ACC112 (cell line): Measurements from ENCODE around the gene COPZ1.
"Not testable (repeated sequence)": the region's sequence is repeated elsewhere in the genome, so short reads cannot be mapped to it uniquely, and the experiment has no call there.

ENCODE experiments used
- H2AFZ ChIP-seq: fragments of 200-600 bp; sonication (generic); one replicate; pipeline ENCODE4 v1.6.0; 2017; ENCODE audit warnings: antibody characterized with exemption, low read length; ENCODE audit not compliant: unreplicated experiment
- H3K27ac ChIP-seq: fragments of 200-600 bp; sonication (generic); 2 replicates; pipeline ENCODE4 v1.5.1; 2014; ENCODE audit warnings: low read depth, mild to moderate bottlenecking, antibody characterized with exemption, low read length, moderate library complexity
- H3K27me3 ChIP-seq: fragments of 200-600 bp; sonication (generic); 2 replicates; pipeline ENCODE4 v1.6.1; 2014; ENCODE audit warnings: mild to moderate bottlenecking, antibody characterized with exemption, low read length, moderate library complexity, mixed read lengths; ENCODE audit not compliant: insufficient read depth
- H3K36me3 ChIP-seq: fragments of 200-600 bp; sonication (generic); 2 replicates; pipeline ENCODE4 v1.6.1; 2016; ENCODE audit warnings: mild to moderate bottlenecking, antibody characterized with exemption, low read length, moderate library complexity, mixed read lengths; ENCODE audit not compliant: insufficient read depth
- H3K4me1 ChIP-seq: fragments of 200-600 bp; sonication (generic); one replicate; pipeline ENCODE4 v1.6.1; 2016; ENCODE audit warnings: low read length, mixed read lengths; ENCODE audit not compliant: insufficient read depth, unreplicated experiment, control insufficient read depth
- H3K4me3 ChIP-seq: fragments of 200-600 bp; sonication (generic); 2 replicates; pipeline ENCODE4 v1.5.1; 2014; ENCODE audit warnings: mild to moderate bottlenecking, low read depth, low read length
- H3K79me2 ChIP-seq: fragments of 200-600 bp; sonication (generic); one replicate; pipeline ENCODE4 v1.6.0; 2016; ENCODE audit warnings: low read length; ENCODE audit not compliant: control insufficient read depth, unreplicated experiment, insufficient read depth

COPZ1 gene

GRCh38 chr12:54324617-54325441, at the start of gene COPZ1:
TSS of gene COPZ1 (plus strand) at chr12:54325131. CDS start at chr12:54325164, 33 bp downstream.
- H3K27me3 ChIP-seq: no peaks in the 10 kb centered on the region
- H3K4me1 ChIP-seq: peaks cover 25% of the 10 kb centered on the region
- peak within 1 kb of the TSS; percentile 84 for H2AFZ ChIP-seq
- peak within 1 kb of the TSS; percentile 91 for H3K4me3 ChIP-seq
- peaks cover 36% of the 10 kb centered on the region for H3K79me2 ChIP-seq
- H3K36me3 ChIP-seq: no peaks in the 10 kb centered on the region
- H3K27ac ChIP-seq: peak within 1 kb of the TSS; percentile 83

DNA sequence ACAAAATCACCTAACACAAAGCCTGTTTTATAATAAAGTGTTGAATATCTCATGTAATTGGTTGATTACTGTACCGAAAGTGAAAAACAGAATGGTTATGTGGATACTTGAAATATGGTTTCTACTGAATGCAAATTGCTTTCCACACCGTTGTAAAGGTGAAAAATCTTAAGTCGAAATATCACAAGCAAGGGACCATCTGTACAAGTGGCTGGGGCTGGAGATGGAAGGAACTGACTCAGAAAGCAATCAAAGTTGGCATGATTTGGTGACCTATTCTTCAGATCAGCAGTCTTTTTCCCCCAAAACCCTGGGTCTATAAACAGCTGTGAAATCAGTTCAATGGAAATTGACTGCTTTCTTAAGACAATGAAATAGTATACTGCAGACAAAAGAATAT, 48.6 kb upstream of the COPZ1 start:
- Histone ChIP-seq H3K27me3 (no peaks in the 10 kb centered on the region), H2AFZ (no peak overlapping the region), H3K79me2 (peaks cover 81% of the 10 kb centered on the region), H3K36me3 (peaks cover 19% of the 10 kb centered on the region), H3K4me3 (no peak overlapping the region), H3K27ac (no peak overlapping the region), H3K4me1 (peaks cover 17% of the 10 kb centered on the region)

DNA sequence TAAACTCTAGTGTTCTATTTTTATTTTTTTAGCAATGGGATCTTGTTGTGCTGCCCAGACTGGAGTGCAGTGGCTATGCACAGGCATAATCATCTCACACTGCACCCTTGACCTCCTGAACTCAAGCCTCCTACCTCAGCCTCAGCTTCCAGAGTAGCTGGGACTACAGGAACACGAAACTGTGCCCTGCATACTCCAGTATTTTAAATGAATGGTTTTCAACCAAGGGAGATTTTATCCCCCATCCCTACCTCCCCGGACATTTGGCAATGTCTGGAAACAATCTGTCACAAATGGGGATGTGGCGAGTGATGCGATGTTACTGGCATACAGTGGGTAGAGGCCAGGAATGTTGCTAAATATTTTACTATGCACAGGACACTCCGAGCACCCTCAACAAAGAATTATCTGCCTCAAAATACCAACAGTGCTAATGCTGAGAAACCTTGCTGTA, 47.1 kb upstream of the COPZ1 start:
- Histone ChIP-seq H3K4me1 (peaks cover 24% of the 10 kb centered on the region), H3K4me3 (peak overlapping the region; percentile 93), H3K27me3 (no peaks in the 10 kb centered on the region), H3K27ac (peak overlapping the region; percentile 83), H2AFZ (no peak overlapping the region), H3K79me2 (peaks cover 85% of the 10 kb centered on the region), H3K36me3 (peaks cover 31% of the 10 kb centered on the region)

- H3K27ac ChIP-seq: peak overlapping the region; percentile 83
- H2AFZ ChIP-seq: no peak overlapping the region
- H3K36me3 ChIP-seq: peaks cover 35% of the 10 kb centered on the region
- peaks cover 85% of the 10 kb centered on the region for H3K79me2 ChIP-seq
- H3K27me3 ChIP-seq: no peaks in the 10 kb centered on the region
- peaks cover 36% of the 10 kb centered on the region for H3K4me1 ChIP-seq
- H3K4me3 ChIP-seq: peak overlapping the region; percentile 93
Measured at GRCh38 chr12:54279227-54279631, 45.7 kb upstream of the COPZ1 start.

DNA sequence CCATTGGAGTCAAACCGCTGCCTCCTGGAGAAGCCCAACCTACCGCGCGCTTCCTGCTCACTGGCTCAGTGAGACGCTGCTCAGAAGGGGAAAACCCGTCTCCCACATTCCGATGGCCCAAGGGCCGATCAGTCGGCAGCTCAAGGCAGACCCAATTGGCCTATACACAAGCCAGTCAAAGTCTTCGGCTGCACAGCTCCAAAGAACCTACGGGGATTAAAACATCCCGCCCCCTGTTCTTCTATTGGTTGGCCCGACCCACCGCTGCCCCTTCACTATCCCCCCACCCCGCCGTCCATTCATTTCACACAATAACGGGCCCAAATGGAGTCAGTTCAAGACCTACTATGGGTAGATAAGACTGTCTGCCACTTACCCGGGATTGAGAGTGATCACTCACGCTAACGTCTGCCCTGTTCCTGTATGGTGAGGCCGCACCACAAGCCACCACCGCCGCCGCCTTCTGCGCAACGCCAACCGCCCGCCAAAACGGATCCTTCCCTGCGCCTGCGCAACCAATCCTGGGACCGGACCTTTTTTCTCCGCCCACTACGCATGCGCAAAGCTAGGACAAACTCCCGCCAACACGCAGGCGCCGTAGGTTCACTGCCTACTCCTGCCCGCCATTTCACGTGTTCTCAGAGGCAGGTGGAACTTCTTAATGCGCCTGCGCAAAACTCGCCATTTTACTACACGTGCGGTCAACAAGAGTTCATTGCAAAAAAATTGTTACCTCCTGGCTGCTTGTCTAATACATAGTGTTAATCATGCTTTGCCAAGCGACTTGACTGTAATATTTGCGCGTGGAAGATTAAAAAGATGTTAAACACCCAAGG, 45.1 kb upstream of the COPZ1 start, which contains the start of gene CBX5:
TSS of gene CBX5 (minus strand) at position 491 of the 836 bp plus-strand sequence. CDS start 22,472 bp downstream, outside the sequence.
- Histone ChIP-seq H3K79me2 (peaks cover 85% of the 10 kb centered on the region), H2AFZ (no peak within 1 kb of the TSS), H3K27me3 (no peaks in the 10 kb centered on the region), H3K27ac (peak within 1 kb of the TSS; percentile 83), H3K4me3 (peak within 1 kb of the TSS; percentile 93), H3K4me1 (peaks cover 37% of the 10 kb centered on the region), H3K36me3 (peaks cover 37% of the 10 kb centered on the region)

GRCh38 chr12:54280468-54281260, 44.3 kb upstream of the COPZ1 start, which contains the start of gene HNRNPA1:
TSS of gene HNRNPA1 (plus strand) at chr12:54280726. CDS start at chr12:54280808, 82 bp downstream.
- Histone ChIP-seq H3K27ac (peak within 1 kb of the TSS; percentile 83), H3K27me3 (no peaks in the 10 kb centered on the region), H3K4me3 (peak within 1 kb of the TSS; percentile 93), H2AFZ (no peak within 1 kb of the TSS), H3K79me2 (peaks cover 80% of the 10 kb centered on the region), H3K36me3 (peaks cover 43% of the 10 kb centered on the region), H3K4me1 (peaks cover 37% of the 10 kb centered on the region)

DNA sequence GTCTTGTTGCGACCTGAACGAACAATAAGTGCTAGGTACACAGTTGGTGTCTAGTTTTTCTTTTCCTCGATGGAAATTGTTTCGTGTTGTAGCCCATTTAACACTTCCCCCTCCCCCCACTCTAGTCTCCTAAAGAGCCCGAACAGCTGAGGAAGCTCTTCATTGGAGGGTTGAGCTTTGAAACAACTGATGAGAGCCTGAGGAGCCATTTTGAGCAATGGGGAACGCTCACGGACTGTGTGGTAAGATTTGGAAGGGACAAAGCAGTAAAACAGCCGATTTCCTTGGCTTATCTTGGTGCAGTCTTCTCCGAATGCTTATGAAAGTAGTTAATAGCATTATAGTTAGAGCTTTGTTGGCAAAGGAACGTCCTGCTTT, 43.7 kb upstream of the COPZ1 start:
- peak overlapping the region; percentile 93 for H3K4me3 ChIP-seq
- H3K27me3 ChIP-seq: not testable (repeated sequence)

GRCh38 chr12:54281694-54282093, 43.2 kb upstream of the COPZ1 start:
- Histone ChIP-seq H3K4me1 (peaks cover 30% of the 10 kb centered on the region), H3K79me2 (peaks cover 73% of the 10 kb centered on the region)
- H2AFZ ChIP-seq: not testable (repeated sequence)

More for the DNA sequence above, 43.7 kb upstream of the COPZ1 start:
- H2AFZ ChIP-seq: not testable (repeated sequence)
- H3K27ac ChIP-seq: peak overlapping the region; percentile 83
- peaks cover 34% of the 10 kb centered on the region for H3K4me1 ChIP-seq
- H3K36me3 ChIP-seq: peaks cover 49% of the 10 kb centered on the region
- peaks cover 77% of the 10 kb centered on the region for H3K79me2 ChIP-seq

GRCh38 chr12:54282949-54283593, 41.9 kb upstream of the COPZ1 start:
- Histone ChIP-seq H3K4me1 (peaks cover 20% of the 10 kb centered on the region), H2AFZ (no peak overlapping the region), H3K79me2 (peaks cover 59% of the 10 kb centered on the region), H3K36me3 (peaks cover 66% of the 10 kb centered on the region), H3K27ac (no peak overlapping the region), H3K27me3 (no peaks in the 10 kb centered on the region), H3K4me3 (peak overlapping the region; percentile 93)

More at GRCh38 chr12:54281694-54282093, 43.2 kb upstream of the COPZ1 start:
- H3K27ac ChIP-seq: peak overlapping the region; percentile 83
- peak overlapping the region; percentile 93 for H3K4me3 ChIP-seq
- H3K27me3 ChIP-seq: not testable (repeated sequence)
- H3K36me3 ChIP-seq: peaks cover 53% of the 10 kb centered on the region
